Placental epithelial cell (primary cell): ENCODE data around the gene GMEB1. TPM values are rescaled to one million over a fixed set of nuclear protein-coding genes. Genes with fewer than 3 reads are reported as not detected.

ENCODE experiments used
- small RNA-seq: library from RNA; depleted of rRNA; stranded (forward); fragments of <200 nt; gene quantifications from one replicate; pipeline ENCODE3, GENCODE V24; 2012
- total RNA-seq: library from RNA; depleted of rRNA; stranded (reverse); fragments of >200 nt; gene quantifications from 2 replicates; pipeline ENCODE4 v1.2.3, GENCODE V29; 2012

GMEB1 gene, protein sequence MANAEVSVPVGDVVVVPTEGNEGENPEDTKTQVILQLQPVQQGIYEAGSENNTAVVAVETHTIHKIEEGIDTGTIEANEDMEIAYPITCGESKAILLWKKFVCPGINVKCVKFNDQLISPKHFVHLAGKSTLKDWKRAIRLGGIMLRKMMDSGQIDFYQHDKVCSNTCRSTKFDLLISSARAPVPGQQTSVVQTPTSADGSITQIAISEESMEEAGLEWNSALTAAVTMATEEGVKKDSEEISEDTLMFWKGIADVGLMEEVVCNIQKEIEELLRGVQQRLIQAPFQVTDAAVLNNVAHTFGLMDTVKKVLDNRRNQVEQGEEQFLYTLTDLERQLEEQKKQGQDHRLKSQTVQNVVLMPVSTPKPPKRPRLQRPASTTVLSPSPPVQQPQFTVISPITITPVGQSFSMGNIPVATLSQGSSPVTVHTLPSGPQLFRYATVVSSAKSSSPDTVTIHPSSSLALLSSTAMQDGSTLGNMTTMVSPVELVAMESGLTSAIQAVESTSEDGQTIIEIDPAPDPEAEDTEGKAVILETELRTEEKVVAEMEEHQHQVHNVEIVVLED
- 10.6 and 14.7 TPM in 2 replicates for total RNA-seq

DNA sequence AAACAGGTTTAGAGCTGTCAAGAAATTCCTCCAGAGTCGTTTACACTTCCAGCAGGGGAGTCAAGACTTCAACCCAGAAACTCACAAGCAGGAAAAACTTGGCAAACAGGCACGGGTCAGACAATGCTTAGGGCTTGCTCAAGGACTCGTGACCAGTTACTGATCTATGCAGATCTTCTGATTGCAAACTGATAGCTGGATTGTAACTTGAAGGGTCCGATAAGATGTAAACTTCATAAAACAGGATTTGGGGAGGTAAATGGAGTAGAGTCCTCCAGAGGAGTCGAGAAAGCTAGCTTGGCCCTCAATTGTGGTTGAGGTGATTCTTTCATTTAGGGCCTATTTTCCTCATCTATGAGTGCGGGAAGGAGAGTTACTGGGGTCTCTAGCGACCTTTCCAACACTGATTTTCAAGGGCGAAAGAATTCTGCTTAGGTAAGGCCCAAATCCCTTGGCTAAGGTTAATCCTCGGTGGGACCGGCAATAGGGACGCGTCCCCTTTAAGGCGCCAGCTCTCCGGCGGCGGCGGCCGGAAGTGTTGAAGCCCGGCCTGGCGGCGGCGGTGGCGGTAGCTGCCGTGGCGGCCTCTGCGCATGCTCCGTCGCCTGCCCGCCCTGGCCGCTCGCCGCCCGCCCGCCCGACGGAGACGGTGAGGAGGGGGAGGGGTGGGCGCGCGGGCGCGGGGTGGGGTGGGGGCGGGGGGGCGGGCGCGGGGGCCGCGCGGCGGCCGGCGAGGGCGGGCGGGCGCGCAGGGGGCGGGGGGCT lies at the start of gene GMEB1:
GMEB1 (plus strand) TSS at position 594 of the 765 bp plus-strand sequence. CDS start 14,829 bp downstream, outside the sequence.

DNA sequence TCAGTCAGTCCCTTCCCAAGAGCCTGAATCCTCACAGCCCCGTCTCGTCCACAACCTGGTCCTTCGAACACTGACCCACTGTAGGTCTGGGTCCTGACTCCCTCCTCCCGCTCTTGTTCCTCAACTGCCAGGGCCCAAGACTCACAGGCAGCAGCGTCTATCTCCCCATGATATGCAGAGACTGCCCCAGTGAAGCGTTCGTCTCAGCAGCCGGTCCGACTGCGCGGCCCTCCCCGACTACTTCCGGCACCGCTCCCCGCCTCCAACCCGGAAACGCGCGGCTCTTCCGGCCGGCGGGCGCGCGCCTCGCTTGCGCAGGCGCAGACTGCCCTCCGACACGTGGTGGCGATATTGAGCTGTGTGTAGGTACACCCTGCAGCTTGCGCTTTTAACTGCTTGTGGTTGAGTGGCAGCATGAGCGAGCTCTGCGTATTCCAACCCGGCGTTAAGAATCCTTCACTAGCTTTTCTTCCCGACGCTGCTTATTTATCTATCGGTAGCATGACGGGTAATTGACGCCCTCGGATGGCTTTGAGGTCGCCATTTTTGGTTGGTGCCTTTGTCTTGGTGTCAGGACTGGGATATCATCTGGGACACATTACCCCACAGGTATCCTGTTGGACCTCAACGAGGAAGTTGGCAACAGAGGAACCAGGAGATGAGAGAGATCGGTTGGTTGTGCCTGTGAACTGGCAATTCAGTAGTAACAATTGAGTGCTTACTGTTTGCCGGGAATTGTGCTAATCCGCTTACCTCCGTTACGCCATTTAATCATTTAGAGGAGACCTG lies 25.5 kb upstream of the GMEB1 start, which contains the start of gene TAF12:
TAF12 (minus strand) TSS at position 221 of the 789 bp plus-strand sequence. CDS start 20,986 bp downstream, outside the sequence.

DNA sequence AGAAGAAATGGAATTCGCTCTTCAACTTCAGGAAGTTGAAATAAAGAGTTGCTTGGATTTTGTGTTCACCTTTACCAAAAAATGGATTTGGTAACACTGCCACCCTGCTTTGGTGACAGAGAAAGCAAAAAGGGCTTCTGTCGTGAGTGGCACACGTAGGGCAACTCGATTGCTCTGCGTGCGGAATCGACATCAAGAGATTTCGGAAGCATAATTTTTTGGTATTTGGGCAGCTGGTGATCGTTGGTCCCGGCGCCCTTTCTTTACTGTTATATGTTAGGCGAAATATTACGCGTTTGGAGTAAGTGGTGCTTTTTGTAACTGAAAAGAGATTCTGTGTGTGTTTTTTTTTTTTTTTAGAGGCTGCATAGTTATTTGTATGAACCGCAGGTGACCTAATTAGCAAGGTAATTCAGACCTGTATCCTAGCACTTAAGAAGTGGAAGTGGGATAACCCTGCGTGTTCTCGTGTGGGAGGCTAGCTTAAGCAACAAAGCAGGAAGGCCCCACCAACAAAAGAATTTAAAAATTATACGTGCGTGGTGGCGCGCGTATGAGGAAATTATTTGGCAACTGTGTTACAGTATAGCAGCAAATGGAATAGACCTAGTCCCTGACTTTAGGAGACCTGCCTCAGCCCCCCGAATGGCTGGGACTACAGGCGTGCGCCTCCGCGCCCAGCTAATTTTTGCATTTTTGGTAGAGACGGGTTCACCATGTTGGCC lies 19.9 kb upstream of the GMEB1 start, which contains the start of gene RNU11:
RNU11 (plus strand) TSS at position 127 of the 725 bp plus-strand sequence.

DNA sequence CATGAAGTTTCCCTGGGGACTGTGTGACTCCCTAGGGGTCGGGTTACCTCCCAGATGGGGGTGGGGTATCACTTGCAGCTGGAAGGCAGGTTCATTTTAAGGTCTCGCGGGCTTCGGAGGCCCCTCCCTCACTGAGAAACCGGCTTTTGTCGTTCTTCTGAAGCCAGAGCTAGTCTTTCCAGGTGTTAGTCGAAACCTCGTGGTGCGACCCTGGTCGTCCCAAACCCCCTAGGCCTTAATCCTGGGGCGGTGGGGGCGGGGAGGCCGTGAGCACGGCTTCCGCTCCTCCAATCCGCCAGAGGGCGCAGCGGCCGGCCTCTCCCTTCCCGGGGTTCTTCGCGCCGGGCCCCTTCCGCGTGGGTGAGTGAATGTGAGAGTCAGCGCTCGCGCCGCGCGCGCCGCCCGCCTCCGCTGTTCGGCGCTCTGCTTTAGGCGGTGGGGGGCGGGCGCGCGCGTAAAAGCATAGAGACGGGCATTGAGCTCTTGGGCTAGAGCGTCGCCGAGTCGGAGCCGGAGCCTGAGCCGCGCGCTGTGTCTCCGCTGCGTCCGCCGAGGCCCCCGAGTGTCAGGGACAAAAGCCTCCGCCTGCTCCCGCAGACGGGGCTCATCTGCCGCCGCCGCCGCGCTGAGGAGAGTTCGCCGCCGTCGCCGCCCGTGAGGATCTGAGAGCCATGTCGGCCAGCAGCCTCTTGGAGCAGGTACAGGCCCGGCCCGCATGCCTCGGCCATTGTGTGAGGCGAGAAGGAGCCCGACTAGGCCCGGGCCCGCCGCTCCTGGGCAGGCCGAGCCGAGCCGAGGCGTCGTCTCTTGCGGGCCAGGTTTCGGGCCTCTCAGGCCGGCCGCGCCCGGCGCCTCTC lies 68.1 kb downstream of the GMEB1 start, which contains the start of gene YTHDF2:
YTHDF2 (plus strand) TSS at position 491 of the 857 bp plus-strand sequence; CDS start at position 672, 181 bp downstream.

Small RNA genes within 50 kb of the gene (small RNA-seq; reads per million reads assigned to genes)
- not detected for gene RF00422
- gene RNU11: not detected

Other genes with a start within 250 kb of the GMEB1 start
- 27.9 and 38.3 TPM in 2 replicates for gene RCC1, start 162.7 kb upstream of the GMEB1 start, total RNA-seq
- 25.1 and 29.2 TPM in 2 replicates for gene TRNAU1AP, start 115.7 kb upstream of the GMEB1 start, total RNA-seq
- 1.6 and 2.4 TPM in 2 replicates for gene RAB42, start 76.5 kb upstream of the GMEB1 start, total RNA-seq
- 23.3 and 37.3 TPM in 2 replicates for gene TAF12, start 25.7 kb upstream of the GMEB1 start, total RNA-seq
- not detected in 2 replicates for gene RNU11, start 20.2 kb upstream of the GMEB1 start, total RNA-seq
- gene YTHDF2, start 68.2 kb downstream of the GMEB1 start, total RNA-seq: 44.8 and 64.5 TPM in 2 replicates
- gene OPRD1, start 143.4 kb downstream of the GMEB1 start, total RNA-seq: 0.54 and 0.79 TPM in 2 replicates
- 23.2 and 39.7 TPM in 2 replicates for gene EPB41, start 245.8 kb downstream of the GMEB1 start, total RNA-seq